Fibroblast of peridontal ligament (primary cell): ENCODE data around the gene STAB2.
A peak's percentile ranks its signal among the peaks of the same experiment; 100 is the strongest.

Source experiments
- DNase-seq: peaks from one replicate; pipeline ENCODE4 v3.0.0-alpha.2; 2010; ENCODE audit errors: extremely low read depth

Gene STAB2

DNA sequence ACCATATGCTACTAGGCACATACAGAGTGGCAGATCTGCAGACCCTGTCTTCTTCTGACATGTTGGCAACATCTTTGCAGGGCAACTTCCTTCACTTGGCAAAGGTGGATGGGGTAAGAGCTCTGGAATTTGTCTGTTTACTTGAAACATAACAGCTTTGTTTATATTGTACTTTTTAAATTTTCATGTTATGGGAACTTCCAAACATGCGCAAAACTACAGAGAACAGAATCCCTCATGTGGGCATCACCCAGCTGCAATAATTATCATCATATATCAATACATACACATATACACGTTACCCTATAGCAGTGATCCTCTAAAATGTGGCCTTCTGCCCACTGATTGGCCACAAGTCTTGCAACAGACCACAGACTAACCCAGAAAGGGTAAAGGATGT, 103.4 kb downstream of the STAB2 start:
- DNase-seq, result no peak

DNA sequence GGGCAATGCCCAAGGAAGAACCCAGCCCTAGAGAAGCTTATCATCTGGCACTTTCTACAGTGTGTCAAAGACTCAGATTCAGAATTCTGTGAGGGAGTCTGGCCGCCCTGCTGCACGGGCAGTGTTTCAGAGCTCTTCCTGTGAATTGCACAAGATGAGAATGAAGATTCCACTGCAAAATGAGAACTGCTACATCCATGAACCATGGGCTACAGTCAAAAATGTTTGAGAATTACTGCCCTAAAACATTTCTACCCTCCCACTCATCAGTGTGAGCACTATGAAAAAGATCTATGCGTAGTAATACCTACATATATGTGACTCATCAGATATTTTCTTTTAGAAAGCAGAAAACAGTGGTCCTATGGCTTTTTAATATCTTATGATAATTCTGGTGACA, 104.0 kb downstream of the STAB2 start:
- DNase-seq, result no peak

DNA sequence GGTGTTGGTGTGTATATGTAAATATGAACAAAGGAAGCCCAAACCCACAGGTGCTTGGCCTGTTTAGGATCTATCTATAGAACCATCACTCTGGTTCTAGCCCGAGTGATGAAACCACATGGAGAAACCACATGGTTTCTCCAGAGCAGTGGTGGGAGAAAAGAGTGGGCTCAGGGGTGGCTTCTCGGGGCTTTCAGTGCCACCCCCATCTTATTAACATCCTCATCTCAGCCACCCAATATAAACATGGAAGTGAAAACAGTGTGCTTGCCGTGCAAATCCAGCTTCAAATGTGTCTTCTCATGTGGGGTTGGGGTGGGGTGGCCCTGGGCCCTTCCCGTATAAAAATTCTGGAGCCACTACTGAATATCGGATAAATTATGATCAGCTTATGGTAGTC, 109.0 kb downstream of the STAB2 start:
- DNase-seq, result no peak

DNA sequence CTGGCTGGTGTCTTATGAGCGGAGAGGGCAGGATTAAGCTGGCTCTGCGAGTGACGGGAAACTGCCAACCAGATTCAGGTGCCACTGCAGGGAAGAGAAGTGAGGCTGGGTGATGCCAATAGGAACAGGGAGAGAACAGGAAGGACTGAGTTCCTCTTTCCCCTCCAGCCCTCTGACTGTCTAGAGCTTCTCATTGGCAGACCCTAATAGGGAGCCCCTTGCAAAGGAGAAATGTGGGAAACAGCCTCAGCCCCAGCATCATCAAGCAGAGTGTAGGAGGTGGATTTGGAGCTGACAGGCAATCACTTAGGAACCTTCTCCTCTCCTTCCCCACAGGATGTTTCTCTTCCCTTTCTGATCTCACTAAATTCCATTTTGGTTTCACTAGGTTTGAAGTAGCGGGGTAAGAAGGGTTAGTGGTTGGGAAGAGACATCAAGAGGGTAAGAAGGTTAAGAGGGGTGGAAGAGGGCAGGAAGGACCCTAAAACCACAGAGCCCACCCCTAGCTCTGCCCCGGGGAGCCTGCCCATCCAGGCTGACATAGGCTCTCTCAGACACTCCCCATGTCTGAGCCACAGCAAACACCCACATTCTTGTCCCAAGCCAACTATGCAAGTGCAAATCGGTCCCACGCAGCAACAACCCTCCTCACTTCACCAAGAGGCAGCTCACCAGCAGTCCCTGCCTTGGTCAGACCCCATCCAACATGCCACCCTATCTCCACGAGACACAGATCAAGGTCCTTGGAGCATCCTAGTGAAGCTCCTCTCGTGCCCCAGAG, 111.1 kb downstream of the STAB2 start:
- DNase-seq, result no peak

DNA sequence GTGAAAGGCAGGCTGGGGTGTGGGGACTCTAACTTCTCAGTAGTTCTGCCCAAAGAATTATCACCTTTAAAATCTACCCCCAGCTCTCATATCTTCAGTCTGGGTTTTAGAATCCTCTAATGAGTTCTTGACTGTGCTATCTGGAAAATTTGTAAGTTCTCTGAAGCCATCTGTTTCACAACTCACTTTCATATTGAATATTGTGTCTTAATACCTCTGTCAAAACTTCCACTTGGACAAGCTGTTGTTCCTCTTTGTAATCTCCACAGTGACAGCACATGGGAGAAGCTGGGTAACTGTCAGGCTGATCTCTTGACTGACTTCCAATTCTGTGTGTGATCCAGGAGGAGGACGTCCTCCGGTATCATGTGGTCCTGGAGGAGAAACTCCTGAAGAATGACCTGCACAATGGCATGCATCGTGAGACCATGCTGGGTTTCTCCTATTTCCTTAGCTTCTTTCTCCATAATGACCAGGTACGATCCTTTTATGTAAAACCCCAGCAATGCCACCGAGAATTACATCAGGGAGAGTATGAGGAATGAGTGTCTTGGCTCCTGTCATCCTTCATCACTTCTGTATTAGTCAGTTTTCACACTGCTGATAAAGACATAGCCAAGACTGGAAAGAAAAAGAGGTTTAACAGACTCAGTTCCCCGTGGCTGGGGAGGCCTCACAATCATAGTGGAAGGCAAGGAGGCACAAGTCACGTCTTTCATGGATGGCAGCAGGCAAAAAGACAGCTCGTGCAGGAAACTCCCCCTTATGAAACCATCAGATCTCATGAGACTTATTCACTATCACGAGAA, 111.9 kb downstream of the STAB2 start:
- DNase-seq, result no peak

DNA sequence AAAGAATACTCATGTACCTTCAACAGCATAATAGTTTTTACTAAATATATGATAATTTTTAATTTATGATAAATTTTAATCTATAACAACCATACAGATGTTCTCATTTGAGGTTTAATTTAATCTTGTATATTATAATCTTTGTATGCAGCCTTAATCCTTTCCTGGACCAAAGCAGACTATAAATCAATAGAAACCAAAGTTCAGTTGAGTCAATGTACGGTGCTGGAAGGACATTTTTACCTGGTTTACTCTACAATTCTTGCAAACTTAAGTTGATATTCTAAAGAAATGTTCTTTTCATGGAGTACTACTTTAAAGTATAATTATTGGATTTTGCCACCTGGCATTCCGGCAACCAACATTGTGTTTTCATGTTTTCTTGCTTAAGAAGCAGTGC, 118.0 kb downstream of the STAB2 start:
- no peak for DNase-seq

DNA sequence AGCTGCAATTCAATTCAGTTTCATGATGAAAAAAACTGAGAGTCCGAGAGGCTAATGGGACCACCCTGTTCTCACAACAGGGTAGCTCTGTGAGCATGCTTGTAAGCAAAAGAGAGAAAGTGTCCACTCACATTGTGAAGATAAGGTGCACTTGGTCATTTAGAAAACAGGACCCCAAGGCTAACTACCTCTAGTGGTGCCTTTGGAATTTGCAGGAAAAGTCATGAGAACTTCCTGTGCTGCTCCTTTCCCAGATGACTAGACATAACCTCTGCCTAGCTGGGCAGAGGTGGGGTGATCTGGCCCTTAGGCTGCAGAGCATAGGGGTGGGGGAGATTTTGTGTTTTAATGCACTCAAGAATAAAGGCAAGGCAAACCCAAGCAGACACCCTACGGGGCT, 118.9 kb downstream of the STAB2 start:
- no peak for DNase-seq

DNA sequence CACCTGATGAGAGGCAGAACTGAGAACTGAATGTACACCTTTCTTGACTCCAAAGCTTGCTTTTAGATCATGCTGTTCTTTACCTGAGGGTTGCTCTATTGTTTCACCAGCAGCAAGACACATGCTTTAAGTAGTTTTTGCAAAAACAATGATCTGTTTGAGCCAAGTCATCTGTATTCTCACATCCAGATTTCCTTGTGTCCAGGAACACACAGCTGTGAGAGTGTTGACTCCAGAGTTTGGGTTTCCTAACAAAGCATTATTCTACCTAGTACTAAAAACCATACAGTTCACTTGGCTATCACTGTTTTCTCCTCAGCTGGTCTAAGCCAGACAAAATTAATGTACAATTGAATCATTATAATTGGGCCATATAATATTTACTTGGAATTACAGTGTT, 120.4 kb downstream of the STAB2 start:
- DNase-seq, result no peak

DNA sequence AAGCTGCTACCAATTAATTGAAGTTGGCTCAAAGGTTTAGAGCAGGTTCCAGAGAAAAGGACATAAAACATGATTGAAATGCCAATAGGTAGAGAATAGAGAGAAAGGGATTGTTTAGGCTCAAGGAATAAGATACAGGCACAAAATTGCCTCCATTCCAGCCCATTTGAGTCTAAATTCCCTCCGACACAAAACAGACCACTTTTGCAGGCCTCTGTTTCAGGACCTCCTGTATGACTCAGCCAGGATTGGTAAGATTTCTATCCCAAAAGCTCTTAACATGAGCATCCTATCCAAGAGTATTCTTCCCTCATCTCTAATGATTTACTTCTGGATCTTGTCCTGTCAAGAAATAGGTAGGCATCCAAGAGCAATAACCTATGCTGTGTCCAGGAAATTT, 123.5 kb downstream of the STAB2 start:
- no peak for DNase-seq

DNA sequence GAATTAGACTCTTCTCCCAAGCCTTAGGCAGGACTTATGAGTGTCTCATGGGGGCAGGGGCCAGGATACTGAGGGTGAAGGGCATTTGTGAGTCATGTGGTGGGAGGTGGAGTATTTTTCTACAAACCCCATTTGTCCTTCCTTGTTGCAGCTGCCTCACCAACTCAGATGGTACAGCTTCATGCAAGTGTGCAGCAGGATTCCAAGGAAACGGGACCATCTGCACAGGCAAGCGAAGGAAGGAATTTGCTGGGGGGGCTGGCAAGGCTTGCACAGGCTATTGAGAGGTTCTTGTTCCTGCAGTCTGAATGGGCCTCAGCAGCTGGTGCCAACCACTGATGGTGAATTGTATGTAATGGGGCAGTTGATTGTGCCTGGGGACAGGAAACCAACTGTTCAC, 125.1 kb downstream of the STAB2 start:
- DNase-seq, result no peak

DNA sequence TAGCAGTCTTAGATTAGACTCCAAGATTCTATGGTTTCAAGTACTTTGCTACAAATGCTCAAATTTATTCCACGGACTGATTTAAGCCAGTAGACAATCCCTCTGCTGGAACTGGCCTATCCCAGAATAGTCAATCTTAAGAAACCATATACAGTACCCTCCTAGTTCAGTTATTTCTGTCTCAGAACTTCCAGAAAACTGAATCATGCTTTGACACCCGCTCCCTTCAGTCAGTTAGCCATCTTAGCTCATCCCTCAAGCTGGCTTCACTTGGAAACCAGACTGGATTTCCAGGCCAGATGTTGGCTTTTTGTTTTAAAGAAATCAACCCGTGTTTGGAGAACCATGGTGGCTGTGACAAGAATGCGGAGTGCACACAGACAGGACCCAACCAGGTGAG, 128.4 kb downstream of the STAB2 start:
- no peak for DNase-seq

DNA sequence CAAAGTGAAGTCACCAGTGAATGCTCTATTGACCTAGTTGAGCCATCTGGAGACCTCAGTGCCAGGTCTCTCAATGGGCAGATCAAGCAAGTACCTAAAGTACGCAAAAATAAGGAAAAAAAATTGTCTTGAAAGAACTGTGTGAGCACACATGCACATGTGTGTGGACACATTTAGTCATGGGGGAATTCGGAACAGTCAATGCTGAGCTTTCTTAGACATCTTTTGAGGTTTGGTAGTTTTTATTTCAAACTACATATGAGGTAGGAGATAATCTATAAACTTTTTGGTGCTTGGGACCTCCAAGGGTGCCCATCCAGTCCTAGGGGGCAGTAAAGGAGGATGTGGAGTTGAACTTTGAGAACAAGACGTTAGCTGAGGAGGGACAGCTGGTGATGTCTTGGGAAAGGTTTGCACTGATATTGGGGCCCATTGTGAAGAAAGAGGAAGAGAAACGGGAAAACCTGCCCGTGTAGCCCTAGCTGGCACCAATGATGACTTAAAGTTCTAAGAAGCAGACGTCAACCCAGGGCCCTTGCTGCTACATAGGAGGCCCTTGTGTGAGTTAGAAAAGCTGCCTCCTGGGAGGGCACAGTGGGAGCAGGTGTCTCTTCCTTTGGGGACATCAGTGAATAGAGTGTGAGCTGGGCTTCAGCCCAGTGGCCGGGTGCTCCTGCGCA, 129.6 kb downstream of the STAB2 start:
- DNase-seq, result no peak

DNA sequence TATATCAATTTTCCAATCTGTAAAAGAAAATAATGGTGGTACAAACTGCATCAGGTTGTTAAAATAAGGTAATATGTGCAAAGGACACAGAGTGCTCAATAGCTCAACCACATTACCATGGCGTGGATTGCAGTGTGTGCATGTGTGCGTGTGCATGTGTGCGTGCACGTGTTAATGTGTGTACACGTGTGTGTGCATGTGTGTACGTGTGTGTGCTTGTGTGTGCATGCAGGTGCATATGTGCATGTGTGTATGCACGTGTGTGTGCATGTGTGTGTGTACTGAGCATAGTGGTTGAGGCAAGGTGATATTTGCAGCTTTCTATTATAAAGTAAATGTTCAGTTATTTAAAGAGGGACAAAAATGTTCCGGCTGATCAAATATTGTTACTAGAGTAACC, 138.3 kb downstream of the STAB2 start:
- no peak for DNase-seq

DNA sequence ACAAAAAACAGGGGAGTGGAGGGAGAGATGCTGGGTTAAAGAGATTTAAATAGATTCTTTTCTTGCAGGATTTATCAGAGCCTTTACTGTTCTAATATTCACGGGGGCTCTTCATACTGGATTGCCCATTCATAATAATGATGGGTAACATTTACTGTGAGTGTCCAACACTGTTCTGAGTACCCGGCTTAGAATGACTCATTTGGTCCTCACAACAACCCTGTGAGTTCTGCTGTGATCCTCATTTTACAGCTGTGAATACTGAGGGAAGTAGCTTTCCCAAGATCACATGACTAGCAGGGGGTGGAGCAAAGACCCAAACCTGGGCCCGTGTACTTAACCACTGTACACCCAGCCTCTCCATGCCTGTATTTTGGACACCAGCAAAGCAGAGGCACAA, 140.6 kb downstream of the STAB2 start:
- no peak for DNase-seq

DNA sequence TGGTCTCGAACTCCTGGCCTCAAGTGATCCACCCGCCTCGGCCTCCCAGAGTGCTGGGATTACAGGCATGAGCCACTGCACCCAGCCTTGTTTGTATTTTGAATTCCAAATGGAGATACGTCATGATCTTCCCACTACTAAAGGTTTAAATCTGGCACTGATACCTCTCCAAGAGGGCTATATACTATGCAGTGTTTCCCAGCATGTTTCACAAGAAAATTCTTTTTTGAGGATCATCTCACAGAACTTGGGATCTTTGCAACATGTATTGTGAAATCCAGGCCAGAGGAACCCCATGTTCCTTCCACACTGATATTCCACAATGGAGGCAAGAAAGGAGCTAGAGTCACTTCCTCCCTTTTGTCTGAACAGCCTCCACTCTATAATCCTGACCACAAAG, 141.2 kb downstream of the STAB2 start:
- peak; percentile 40 for DNase-seq

DNA sequence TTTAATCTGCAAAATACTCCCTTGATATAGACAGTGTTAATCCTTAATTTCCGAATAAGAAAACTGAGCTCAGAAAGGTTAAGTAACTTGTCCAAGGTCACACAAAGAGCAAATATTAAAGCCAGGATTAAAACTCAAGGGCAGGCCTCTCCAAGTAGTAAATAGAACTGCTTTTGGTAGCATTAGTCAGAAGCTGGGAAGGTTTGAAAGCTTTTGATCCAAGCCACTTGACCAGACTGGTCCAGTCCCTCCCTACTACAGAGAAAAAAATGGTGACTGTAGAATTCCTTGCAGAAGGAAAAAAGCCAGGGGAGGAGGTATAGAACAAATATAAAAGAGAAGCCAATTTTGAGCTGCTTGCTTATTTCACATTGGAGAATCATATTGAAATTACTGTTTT, 142.4 kb downstream of the STAB2 start:
- DNase-seq, result no peak

DNA sequence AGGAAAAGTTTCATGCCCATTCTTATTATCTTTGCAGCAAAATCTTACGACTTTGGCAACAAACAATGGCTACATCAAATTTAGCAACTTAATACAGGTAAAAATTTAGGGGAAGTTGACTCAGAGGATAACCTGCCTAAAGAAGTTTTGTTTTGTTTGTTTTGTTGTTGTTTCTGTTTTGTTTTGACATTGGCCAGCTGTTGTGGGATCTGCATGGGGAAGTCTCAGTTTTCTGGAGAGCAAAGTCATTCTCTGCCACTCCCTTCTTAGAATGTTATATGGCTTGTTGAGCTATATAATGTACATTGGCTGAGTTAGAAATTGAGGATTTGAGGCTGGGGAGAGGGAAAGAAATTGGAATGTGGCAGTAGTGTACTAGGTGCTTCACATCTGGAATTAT, 144.5 kb downstream of the STAB2 start:
- DNase-seq, result no peak

DNA sequence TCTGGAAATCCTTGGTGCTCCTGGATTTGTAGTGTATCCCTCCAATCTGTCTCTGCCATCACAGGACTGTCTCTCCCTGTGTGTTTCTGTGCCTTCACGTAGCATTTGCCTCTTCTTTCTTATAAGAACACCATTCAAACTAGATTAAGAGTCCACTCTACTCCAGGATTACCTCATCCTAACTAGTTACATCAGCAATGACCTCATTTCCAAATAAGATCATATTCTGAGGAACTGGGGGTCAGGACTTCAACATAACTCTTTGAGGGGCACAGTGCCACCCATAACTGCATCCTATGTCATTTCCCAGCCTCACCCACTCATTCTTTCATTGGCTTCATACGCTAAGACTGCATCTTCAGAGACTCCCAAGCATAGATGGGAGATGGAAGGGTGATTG, 147.8 kb downstream of the STAB2 start:
- DNase-seq, result no peak

DNA sequence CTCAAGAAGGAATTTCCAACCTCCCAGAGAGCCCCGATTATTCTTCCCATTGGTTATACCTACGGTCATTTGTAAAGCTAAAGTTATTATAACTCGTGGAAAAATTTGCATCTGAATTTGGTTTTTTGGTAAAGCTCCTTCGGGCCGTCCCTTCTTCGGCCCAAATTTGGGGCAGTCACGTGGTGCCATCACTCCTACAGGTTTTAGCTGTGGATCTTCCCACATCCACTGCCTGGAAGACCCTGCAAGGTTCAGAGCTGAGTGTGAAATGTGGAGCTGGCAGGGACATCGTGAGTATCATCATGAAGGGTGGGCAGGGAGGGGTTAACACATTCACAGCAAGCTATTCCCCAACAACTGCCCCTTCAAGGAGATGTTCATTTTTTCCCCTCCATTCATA, 148.2 kb downstream of the STAB2 start:
- no peak for DNase-seq

DNA sequence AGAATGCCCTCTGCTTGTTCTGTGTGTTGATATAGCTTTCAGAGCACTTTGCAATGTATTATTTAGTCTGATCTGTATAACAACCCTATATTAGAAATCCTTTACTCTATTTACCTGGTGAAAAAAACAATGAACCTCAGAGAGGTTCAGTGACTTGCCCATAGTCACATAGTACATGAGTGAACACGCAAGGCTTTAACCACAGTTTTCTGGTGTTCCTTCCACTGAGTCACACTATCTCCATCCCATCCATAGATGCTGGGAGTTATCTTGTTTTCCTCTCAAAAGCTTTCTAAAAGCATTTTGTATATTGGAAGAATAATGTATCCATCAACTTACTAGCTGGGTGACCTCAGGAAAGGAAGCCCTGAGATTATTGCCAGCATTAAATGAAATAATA, 149.5 kb downstream of the STAB2 start:
- no peak for DNase-seq

DNA sequence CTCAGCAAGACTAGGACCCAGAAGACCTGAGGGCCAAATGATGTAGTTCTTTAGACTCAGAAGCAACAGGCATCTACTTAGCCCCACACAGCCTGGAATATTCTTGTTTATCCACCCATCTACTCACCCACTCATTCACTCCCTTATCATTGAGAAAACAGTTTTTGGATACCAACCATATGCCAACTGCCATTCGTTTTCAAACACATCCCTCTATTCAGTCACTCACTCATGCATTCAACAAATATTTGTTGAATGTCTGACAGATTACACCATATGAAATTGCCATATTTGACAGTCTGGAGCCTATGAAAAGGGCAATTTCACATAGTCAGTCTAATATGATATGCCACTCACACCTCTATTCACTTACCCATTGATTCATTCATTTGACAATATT, 150.8 kb downstream of the STAB2 start:
- DNase-seq, result no peak

DNA sequence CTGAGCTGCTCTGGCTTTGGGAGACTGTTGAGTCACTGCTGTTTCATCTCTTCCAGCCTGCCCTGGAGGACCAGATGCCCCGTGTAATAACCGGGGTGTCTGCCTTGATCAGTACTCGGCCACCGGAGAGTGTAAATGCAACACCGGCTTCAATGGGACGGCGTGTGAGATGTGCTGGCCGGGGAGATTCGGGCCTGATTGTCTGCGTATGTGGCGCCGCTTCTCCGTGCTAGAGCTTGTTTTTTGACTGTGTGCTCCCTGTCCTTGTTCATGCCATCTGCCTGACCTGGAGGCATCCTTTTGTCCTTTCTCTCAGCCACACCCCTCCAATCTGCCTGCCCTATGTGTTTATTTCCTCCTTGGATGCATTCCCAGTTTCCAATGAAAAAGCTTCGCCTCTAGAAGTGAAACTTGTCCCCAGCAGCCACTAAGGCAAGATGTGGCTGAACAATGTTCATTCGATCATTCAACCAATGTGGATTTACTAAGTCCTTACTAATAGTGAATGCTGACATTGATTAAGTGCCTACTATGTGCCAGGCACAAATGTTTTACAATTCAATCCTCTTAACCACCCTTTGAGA, 155.4 kb downstream of the STAB2 start:
- DNase-seq, result peak; percentile 13

DNA sequence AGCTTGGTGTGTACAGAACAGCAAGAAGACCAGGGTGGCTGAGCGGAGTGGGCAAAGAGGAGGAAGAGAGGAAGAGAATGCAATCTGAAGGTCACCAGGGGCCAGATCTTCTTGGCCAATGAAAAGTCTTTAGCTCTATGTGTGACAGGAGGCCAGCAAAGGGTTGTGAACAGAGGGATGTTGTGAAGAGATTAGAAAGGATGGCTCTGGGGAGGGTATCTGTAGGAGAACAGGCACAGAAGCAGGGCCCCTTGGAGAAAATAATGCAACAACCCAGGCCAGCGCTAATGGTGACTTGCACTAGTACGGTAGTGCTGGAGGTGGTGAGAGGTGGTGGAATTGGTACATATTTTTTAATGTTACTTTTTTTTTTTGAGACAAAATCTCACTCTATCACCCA, 156.7 kb downstream of the STAB2 start:
- no peak for DNase-seq
